Stimulated activated CD8-positive, alpha-beta memory T cell treated with anti-CD3 and anti-CD28 coated beads, Interleukin-15, amount 100 ng/mL, for 24 hours (primary cell): ENCODE measurements around the gene C12orf75.
"Not testable (repeated sequence)": the region's sequence is repeated elsewhere in the genome, so short reads cannot be mapped to it uniquely, and the experiment has no call there.

Experiments used
- DNase-seq: peaks from one replicate; pipeline ENCODE4 v3.0.0-alpha.2; 2020; ENCODE audit warnings: low read depth

The C12orf75 gene

DNA sequence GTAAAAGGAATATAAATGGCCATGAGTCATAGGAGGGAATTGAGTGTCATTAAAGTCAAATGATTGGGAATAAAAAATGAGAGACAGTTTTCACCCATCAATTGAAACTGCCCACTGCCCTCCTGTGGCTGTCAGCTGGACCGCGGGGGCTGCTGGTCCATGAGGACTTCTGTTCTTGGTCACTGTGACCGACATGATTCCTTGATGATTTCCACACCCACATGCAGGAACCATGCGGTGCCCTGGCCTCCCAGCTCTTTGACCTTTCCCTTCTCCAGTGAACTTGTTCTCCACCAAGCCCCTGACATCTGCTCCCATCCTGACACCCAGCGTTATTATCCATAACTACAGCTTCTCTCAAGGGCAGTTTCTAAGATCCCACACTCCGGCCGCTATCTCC lies 48.4 kb downstream of the C12orf75 start:
- no peak for DNase-seq

GRCh38 chr12:105382771-105383622 lies 52.5 kb downstream of the C12orf75 start:
- no peak for DNase-seq

- no peak for DNase-seq
These were observed 53.7 kb downstream of the C12orf75 start for GRCh38 chr12:105384220-105384619.

DNA sequence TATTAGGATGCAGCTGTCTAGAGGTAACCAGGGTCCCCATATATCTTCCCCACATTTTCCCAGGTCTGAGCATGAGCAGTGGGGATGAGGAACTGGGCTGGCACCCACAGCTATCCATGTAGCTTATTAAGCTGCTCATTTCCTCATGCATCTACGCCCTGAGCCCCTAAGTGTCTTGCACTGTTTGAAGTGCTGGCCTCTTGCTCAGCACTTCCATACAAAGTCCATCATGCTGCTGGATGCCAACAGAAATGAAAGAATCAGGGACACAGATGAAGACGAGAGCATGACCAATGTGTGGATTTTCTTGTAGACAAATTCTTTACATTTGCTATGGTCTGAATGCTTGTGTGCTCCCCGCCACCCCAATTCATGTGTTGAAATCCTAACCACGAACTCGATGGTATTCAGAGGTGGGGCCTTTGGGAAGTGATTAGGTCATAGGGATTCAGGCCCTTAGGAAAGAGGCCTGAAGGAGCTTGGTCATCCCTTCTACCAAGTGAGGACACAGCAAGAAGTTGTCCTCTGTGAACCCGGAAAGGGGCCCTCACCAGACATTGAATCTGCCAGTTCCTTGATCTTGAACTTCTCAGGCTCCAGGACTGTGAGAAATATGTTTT lies 54.5 kb downstream of the C12orf75 start:
- no peak for DNase-seq

DNA sequence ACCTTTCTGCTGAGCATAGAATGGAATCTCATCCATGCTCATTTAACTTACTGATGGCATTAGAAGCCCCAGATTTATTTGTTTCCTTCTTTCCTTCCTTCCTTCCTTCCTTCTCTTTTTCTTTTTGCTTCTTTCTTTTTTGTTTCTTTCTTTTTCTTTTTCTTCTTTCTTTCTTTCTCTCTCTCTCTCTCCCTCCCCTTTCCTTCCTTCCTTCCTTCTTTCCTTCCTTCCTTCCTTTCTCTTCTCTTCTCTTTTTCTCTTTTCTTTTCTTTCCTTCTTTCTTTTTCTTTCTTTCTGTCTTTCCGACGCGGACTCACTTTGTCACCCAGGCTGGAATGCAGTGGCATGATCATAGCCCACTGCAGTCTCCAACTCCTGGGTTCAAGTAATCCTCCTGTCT lies 55.9 kb downstream of the C12orf75 start:
- DNase-seq: no peak

DNA sequence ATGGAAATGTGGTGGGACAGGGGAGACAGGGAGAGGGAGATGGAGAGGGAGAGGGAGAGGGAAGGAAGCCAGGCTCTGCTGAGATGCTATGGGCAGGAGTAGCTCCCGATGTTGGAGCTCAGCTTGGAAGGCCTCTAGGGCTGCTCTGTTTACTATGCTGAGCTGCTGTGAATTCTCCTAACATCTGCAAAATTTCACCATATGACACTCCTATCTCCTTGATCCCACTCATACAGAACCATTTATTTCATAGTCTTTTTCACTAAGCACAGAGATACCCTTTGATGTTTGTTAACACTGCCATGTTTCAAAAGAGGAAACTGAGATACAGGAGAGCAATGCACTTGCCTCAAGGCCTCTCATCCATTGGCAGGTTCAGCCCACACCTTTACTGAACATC lies 60.7 kb downstream of the C12orf75 start:
- no peak for DNase-seq

DNA sequence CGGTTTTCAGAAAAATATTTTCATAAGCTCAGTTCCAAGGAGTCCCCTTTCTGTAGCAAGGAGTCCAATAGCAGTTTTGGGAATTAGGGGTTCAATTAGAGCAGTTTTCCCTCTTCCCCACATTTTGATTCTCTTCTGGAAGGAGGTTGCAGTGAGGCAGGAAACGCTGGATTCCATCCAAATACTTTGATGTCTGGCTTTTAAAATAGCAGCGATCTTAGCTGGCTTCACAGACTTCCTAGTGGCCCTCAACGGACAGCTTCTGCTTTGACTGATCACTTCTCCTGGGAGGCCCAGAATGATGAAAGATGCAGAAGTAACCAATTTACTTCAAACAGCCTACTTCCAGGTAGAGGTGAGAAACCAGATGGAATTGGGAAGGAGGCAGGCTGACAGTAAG lies 63.1 kb downstream of the C12orf75 start:
- no peak for DNase-seq

DNA sequence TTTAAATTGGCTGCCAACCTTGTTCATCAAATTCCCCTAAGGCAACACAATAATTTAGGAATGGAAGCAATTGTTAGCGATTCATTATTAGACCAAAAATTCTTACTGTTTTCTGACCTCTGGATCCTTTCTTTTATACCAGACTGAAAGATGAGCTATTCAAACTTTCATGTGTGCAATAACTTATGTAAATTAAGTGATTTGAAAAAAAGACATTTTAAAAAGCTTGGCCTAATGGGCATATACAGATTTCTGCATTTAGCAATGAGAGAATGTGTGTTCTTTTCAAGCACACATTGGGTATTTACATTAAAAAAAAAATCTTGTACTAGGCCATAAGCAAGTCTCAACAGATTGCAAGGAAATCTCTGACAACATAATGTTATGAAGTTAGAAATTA lies 65.5 kb downstream of the C12orf75 start:
- no peak for DNase-seq

GRCh38 chr12:105396983-105397382 lies 66.5 kb downstream of the C12orf75 start:
- no peak for DNase-seq

- DNase-seq: no peak
These were observed 68.4 kb downstream of the C12orf75 start for GRCh38 chr12:105398930-105399329.

DNA sequence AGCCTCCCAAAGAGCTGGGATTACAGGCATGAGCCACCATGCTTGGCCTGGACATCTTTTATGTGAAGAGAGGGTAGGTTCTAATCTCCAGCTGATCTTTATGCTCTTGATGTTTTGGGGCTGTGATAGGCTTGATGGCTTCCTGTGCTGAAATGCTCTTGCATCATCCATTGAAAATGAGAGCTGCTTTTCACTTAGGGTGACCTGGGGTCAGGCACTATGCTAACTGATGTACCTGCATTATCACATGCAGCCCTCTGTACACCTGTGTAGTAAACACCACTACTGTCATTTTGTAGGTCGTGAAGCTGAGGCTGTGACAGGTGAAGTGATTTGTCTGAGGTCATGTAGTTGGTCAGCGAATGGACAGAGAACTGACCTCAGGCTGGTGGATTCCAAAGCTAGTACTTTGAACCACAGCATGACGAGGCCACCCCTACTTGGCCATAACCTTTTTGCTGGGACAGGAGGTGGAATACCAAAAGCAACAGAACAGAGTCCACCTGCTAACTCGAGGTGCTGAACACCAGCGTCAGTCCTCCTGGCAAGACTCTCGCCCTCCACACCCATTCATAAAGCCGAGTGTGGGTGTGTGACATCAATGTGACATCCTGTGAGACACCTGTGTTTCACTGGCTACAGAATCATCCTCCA lies 69.1 kb downstream of the C12orf75 start:
- no peak for DNase-seq

- no peak for DNase-seq
These were observed 69.7 kb downstream of the C12orf75 start for GRCh38 chr12:105400227-105400626.

GRCh38 chr12:105401198-105401597 lies 70.7 kb downstream of the C12orf75 start:
- no peak for DNase-seq

- no peak for DNase-seq
These were observed 71.9 kb downstream of the C12orf75 start for GRCh38 chr12:105402366-105402765.

DNA sequence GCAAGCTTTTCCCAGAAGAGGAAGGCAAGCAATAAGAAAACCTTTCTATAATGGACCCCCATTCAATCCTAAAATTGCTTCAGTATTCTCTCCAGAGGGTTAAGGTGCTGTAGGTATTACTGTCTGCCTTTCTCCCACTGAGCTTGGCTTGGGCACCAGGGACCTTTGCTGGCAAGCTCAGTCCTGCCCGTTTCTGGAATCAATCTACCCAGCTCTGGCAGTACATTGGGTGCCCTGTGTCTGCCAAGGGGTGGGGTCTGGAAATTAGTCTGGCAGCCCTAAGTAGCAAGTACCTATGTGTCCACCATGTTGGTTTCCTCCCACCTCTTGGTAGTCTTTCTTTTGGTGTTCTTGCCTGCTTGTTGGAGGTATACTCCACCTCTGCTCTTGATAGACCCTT lies 72.6 kb downstream of the C12orf75 start:
- DNase-seq: no peak

DNA sequence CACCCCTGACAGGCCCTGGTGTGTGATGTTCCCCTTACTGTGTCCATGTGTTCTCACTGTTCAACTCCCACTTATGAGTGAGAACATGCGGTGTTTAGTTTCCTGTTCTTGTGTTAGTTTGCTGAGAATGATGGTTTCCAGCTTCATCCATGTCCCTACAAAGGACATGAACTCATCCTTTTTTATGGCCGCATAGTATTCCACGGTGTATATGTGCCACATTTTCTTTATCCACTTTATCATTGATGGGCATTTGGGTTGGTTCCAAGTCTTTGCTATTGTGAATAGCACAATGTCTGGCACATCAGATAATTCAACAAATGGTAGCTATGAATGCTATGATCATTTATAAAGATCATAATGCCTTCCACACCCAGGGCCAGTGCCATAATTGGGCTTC lies 73.6 kb downstream of the C12orf75 start:
- not testable (repeated sequence) for DNase-seq

GRCh38 chr12:105406497-105406896 lies 76.0 kb downstream of the C12orf75 start:
- no peak for DNase-seq

DNA sequence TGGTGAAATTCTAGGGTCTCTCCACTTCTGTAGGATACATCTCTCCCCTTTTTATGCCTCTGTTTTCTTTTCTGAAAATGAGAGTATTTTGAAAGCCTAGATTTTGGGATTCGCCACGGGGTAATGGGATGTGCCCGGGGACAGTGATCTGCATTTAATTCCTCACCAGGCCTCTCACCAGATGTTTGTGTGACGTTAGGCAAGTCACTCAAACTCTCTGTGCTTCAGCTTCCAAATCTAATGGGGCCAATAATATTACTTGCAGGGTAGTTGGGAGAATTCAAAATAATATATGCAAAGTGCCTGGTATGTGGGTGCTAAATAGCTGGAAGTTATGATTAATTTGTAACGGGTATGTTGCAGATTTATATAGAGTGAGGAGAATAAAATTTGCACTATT lies 78.8 kb downstream of the C12orf75 start:
- DNase-seq: no peak

GRCh38 chr12:105409801-105410471 lies 79.4 kb downstream of the C12orf75 start:
- no peak for DNase-seq

DNA sequence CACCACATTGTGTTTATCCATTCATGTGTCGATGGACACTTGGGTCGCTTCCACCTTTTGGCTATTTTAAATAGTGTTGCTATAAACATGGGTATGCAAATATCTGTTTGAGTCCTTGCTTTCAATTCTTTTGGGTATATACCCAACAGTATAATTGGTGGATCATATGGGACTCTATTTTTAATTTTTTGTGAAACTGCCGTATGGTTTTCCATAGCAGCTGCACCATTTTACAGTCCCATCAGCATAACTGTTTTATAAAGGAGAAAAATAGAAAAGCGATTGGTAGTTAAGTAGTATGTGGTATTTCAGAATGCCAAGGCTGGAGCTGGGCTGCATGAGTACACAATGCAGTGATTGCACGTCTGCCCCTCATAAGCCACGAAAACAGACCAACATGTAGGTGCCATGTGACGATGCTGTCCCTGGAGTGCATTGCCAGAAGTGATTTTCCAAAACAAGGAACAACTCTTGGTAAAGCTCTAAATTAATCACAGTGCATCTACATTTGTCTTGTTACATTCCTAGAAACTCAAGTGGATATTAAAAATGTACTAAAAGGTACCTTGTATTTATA lies 83.5 kb downstream of the C12orf75 start:
- no peak for DNase-seq

DNA sequence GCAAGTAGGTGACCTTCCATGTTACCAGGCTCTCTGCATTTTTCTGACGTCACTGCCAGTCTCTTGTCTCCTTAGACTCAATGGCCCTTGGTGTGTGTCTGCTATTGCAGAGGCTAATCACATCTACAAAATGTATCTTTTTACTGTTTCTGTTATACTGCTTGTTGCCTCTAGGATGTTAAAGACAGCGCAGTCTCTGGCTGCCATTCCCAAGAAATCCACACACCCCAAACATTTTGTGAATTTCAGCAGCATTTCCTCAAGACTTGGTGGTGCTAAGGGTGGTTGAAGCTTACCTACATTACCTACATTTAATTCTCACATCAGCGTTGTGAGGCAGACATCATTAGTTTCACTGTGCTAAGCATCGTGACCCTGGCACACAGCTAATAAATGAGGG lies 87.2 kb downstream of the C12orf75 start:
- DNase-seq: no peak

GRCh38 chr12:105418229-105418628 lies 87.7 kb downstream of the C12orf75 start:
- no peak for DNase-seq
